ENCODE data around the gene SUPT16H.
A peak's percentile ranks its signal among the peaks of the same experiment; 100 is the strongest.
"Not testable (repeated sequence)": the region's sequence is repeated elsewhere in the genome, so short reads cannot be mapped to it uniquely, and the experiment has no call there.

SUPT16H gene

GRCh38 chr14:21356511-21356910 is 27.3 kb downstream of the SUPT16H start:
- no peak for DNase-seq

- no peak for DNase-seq
These were observed 31.2 kb downstream of the SUPT16H start for GRCh38 chr14:21352587-21352986.

- DNase-seq, result peak; percentile 82 to 91
These were observed 33.3 kb downstream of the SUPT16H start for GRCh38 chr14:21350539-21350938.

- DNase-seq, result no peak
These were observed 36.6 kb downstream of the SUPT16H start for GRCh38 chr14:21347201-21347600.

GRCh38 chr14:21346532-21347135 is 37.2 kb downstream of the SUPT16H start:
- no peak for DNase-seq

GRCh38 chr14:21343035-21343794 is 40.6 kb downstream of the SUPT16H start:
- no peak for DNase-seq

GRCh38 chr14:21334202-21334906 is 49.5 kb downstream of the SUPT16H start:
- DNase-seq, result no peak

GRCh38 chr14:21332950-21333349 is 50.9 kb downstream of the SUPT16H start:
- no peak for DNase-seq

- peak in 1 of 2 experiments; percentile 34 for DNase-seq
These were observed 56.8 kb downstream of the SUPT16H start for GRCh38 chr14:21326972-21327371.

- no peak for DNase-seq
These were observed 61.1 kb downstream of the SUPT16H start for GRCh38 chr14:21322716-21323115.

GRCh38 chr14:21320913-21321312 is 62.9 kb downstream of the SUPT16H start:
- no peak for DNase-seq

GRCh38 chr14:21317398-21317797 is 66.4 kb downstream of the SUPT16H start:
- DNase-seq, result no peak

GRCh38 chr14:21313512-21313911 is 70.3 kb downstream of the SUPT16H start:
- DNase-seq, result no peak

GRCh38 chr14:21311614-21312013 is 72.2 kb downstream of the SUPT16H start:
- no peak for DNase-seq

GRCh38 chr14:21309956-21310355 is 73.9 kb downstream of the SUPT16H start:
- DNase-seq, result no peak

GRCh38 chr14:21309238-21309636 is 74.6 kb downstream of the SUPT16H start:
- DNase-seq, result no peak

- DNase-seq, result peak; percentile 90 to 92
These were observed 75.2 kb downstream of the SUPT16H start for GRCh38 chr14:21308479-21309237.

- DNase-seq, result no peak
These were observed 75.7 kb downstream of the SUPT16H start for GRCh38 chr14:21308132-21308478.

- no peak for DNase-seq
These were observed 76.2 kb downstream of the SUPT16H start for GRCh38 chr14:21307637-21308036.

- not testable (repeated sequence) for DNase-seq
These were observed 81.0 kb downstream of the SUPT16H start for GRCh38 chr14:21302836-21303140.

- no peak for DNase-seq
These were observed 81.6 kb downstream of the SUPT16H start for GRCh38 chr14:21302013-21302835.

Data from NCI-H524 (cell line).